ENCODE results near the gene CES2.

- TF ChIP-seq, protein P1, sequence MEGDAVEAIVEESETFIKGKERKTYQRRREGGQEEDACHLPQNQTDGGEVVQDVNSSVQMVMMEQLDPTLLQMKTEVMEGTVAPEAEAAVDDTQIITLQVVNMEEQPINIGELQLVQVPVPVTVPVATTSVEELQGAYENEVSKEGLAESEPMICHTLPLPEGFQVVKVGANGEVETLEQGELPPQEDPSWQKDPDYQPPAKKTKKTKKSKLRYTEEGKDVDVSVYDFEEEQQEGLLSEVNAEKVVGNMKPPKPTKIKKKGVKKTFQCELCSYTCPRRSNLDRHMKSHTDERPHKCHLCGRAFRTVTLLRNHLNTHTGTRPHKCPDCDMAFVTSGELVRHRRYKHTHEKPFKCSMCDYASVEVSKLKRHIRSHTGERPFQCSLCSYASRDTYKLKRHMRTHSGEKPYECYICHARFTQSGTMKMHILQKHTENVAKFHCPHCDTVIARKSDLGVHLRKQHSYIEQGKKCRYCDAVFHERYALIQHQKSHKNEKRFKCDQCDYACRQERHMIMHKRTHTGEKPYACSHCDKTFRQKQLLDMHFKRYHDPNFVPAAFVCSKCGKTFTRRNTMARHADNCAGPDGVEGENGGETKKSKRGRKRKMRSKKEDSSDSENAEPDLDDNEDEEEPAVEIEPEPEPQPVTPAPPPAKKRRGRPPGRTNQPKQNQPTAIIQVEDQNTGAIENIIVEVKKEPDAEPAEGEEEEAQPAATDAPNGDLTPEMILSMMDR (IDR thresholded peaks at IDR 0.05): no peak
- no peak for TF ChIP-seq EZH2 (IDR thresholded peaks at IDR 0.05; ENCODE audit: borderline replicate concordance, insufficient read depth, low read depth, low read length, poor library complexity, severe bottlenecking)
Observed at GRCh38 chr16:66948134-66948836, 13.0 kb downstream of the CES2 start.

Data from B cell (primary cell).